HEK293 (cell line): ENCODE data around the gene CPNE5.

Experiments used
- CTCF ChIA-PET: fragments of 350-600 bp; formaldehyde crosslinking; extraction: SDS; loops from one replicate; lab custom pipeline; 2021; ENCODE audit warnings: antibody characterized with exemption; lab: Yijun Ruan, JAX
- POLR2A ChIA-PET: fragments of 300-600 bp; formaldehyde crosslinking; extraction: SDS; loops from one replicate; lab custom pipeline; 2020; ENCODE audit warnings: antibody characterized with exemption, inconsistent platforms; lab: Yijun Ruan, JAX
- H3K27ac ChIP-seq: fragments of 200-500 bp; sonication (Bioruptor generic); 2 replicates; pipeline ENCODE4 v1.5.1; 2014; ENCODE audit warnings: low read depth, low read length, control low read depth, inconsistent platforms; ENCODE audit errors: extremely low read depth
- H3K36me3 ChIP-seq, 2 experiments: fragments of 200-500 bp in 1 of 2; sonication (Bioruptor generic) in 1 of 2; 1 replicate in 1 of 2; 2 replicates in 1 of 2; pipeline ENCODE4 v1.5.1; 2014 to 2017; ENCODE audit warnings: inconsistent platforms in 2 of 2, low read length in 2 of 2; ENCODE audit not compliant: control insufficient read depth in 2 of 2, insufficient read depth in 1 of 2
- H3K4me1 ChIP-seq: fragments of 200-500 bp; sonication (Bioruptor generic); 2 replicates; pipeline ENCODE4 v1.5.1; 2014; ENCODE audit warnings: mild to moderate bottlenecking, low read length, inconsistent platforms; ENCODE audit not compliant: control insufficient read depth, insufficient read depth
- H3K4me3 ChIP-seq: 2 replicates; pipeline ENCODE4 v1.5.1; 2011; ENCODE audit warnings: low read depth, mild to moderate bottlenecking, control low read depth, low read length, moderate library complexity
- H3K9me3 ChIP-seq: fragments of 200-500 bp; sonication (Bioruptor generic); 2 replicates; pipeline ENCODE4 v1.5.1; 2014; ENCODE audit warnings: low read depth, low read length, inconsistent platforms; ENCODE audit not compliant: control insufficient read depth, insufficient read depth
- CTCF ChIP-seq: fragments of 450-650 bp; formaldehyde crosslinking; IDR thresholded peaks from 2 replicates; pipeline ENCODE4 v1.5.1; 2016; ENCODE audit warnings: missing biosample characterization, missing genetic modification characterization
- FEZF1 ChIP-seq: fragments of 450-650 bp; formaldehyde crosslinking; IDR thresholded peaks from 2 replicates; pipeline ENCODE4 v1.5.1; 2016; ENCODE audit warnings: missing biosample characterization, missing genetic modification characterization
- GLI2 ChIP-seq: fragments of 450-650 bp; formaldehyde crosslinking; IDR thresholded peaks from 2 replicates; pipeline ENCODE4; 2017; ENCODE audit warnings: missing biosample characterization, missing genetic modification characterization, low read depth, borderline replicate concordance
- SALL2 ChIP-seq: fragments of 450-650 bp; formaldehyde crosslinking; IDR thresholded peaks from 2 replicates; pipeline ENCODE4 v1.5.0; 2017; ENCODE audit warnings: missing biosample characterization, mild to moderate bottlenecking, missing genetic modification characterization, borderline replicate concordance
- ZBTB1 ChIP-seq: fragments of 450-650 bp; formaldehyde crosslinking; IDR thresholded peaks from 2 replicates; pipeline ENCODE4 v1.5.1; 2016; ENCODE audit warnings: missing biosample characterization, missing genetic modification characterization
- ZBTB26 ChIP-seq: fragments of 450-650 bp; formaldehyde crosslinking; optimal IDR thresholded peaks from 2 replicates; pipeline ENCODE3; 2016; ENCODE audit warnings: missing biosample characterization, mild to moderate bottlenecking, missing genetic modification characterization
- ZFP41 ChIP-seq: fragments of 450-650 bp; formaldehyde crosslinking; IDR thresholded peaks from 2 replicates; pipeline ENCODE4 v1.5.1; 2016; ENCODE audit warnings: missing biosample characterization, missing genetic modification characterization, borderline replicate concordance
- ZIC2 ChIP-seq: fragments of 450-650 bp; formaldehyde crosslinking; IDR thresholded peaks from 2 replicates; pipeline ENCODE4 v1.5.1; 2016; ENCODE audit warnings: missing biosample characterization, missing genetic modification characterization
- ZNF121 ChIP-seq: fragments of 450-650 bp; formaldehyde crosslinking; IDR thresholded peaks from 2 replicates; pipeline ENCODE4 v1.5.1; 2016; ENCODE audit warnings: missing biosample characterization, missing genetic modification characterization
- ZNF155 ChIP-seq: fragments of 450-650 bp; formaldehyde crosslinking; IDR thresholded peaks from 2 replicates; pipeline ENCODE4 v1.5.1; 2016; ENCODE audit warnings: missing biosample characterization, missing genetic modification characterization
- ZNF18 ChIP-seq: fragments of 450-650 bp; formaldehyde crosslinking; IDR thresholded peaks from 2 replicates; pipeline ENCODE4 v1.5.1; 2016; ENCODE audit warnings: missing biosample characterization, missing genetic modification characterization
- ZNF24 ChIP-seq: fragments of 450-650 bp; formaldehyde crosslinking; IDR thresholded peaks from 2 replicates; pipeline ENCODE4 v1.5.1; 2016; ENCODE audit warnings: missing biosample characterization, missing genetic modification characterization
- ZNF302 ChIP-seq: fragments of 450-650 bp; formaldehyde crosslinking; IDR thresholded peaks from 2 replicates; pipeline ENCODE4 v1.5.1; 2016; ENCODE audit warnings: missing biosample characterization, missing genetic modification characterization, low read depth
- ZNF341 ChIP-seq: fragments of 450-650 bp; formaldehyde crosslinking; IDR thresholded peaks from 2 replicates; pipeline ENCODE4; 2016; ENCODE audit warnings: low read depth, missing biosample characterization, missing genetic modification characterization
- ZNF394 ChIP-seq: fragments of 450-650 bp; formaldehyde crosslinking; IDR thresholded peaks from 2 replicates; pipeline ENCODE4 v1.5.1; 2016; ENCODE audit warnings: missing biosample characterization, missing genetic modification characterization, mild to moderate bottlenecking, moderate library complexity, borderline replicate concordance
- ZNF398 ChIP-seq: fragments of 450-650 bp; formaldehyde crosslinking; IDR thresholded peaks from 2 replicates; pipeline ENCODE4 v1.5.1; 2017; ENCODE audit warnings: missing biosample characterization, missing genetic modification characterization
- ZNF449 ChIP-seq: fragments of 450-650 bp; formaldehyde crosslinking; IDR thresholded peaks from 2 replicates; pipeline ENCODE4 v1.5.1; 2017; ENCODE audit warnings: missing biosample characterization, mild to moderate bottlenecking, missing genetic modification characterization, moderate library complexity
- ZNF596 ChIP-seq: fragments of 450-650 bp; IDR thresholded peaks from 2 replicates; pipeline ENCODE4 v1.5.0; 2018; ENCODE audit warnings: missing biosample characterization, mild to moderate bottlenecking, missing genetic modification characterization, moderate library complexity
- ZNF610 ChIP-seq: fragments of 450-650 bp; formaldehyde crosslinking; IDR thresholded peaks from 2 replicates; pipeline ENCODE4 v1.5.1; 2016; ENCODE audit warnings: missing biosample characterization, missing genetic modification characterization, borderline replicate concordance
- ZNF626 ChIP-seq: fragments of 450-650 bp; sonication (Bioruptor Pico); formaldehyde crosslinking; IDR thresholded peaks from 2 replicates; pipeline ENCODE4 v1.5.1; 2018; ENCODE audit warnings: missing biosample characterization, missing genetic modification characterization, inconsistent platforms
- ZNF664 ChIP-seq: fragments of 450-650 bp; formaldehyde crosslinking; IDR thresholded peaks from 2 replicates; pipeline ENCODE4 v1.5.1; 2016; ENCODE audit warnings: missing biosample characterization, missing genetic modification characterization
- ZNF785 ChIP-seq: fragments of 450-650 bp; formaldehyde crosslinking; IDR thresholded peaks from 2 replicates; pipeline ENCODE4 v1.5.1; 2016; ENCODE audit warnings: missing biosample characterization, missing genetic modification characterization
- ZNF837 ChIP-seq: fragments of 450-650 bp; formaldehyde crosslinking; IDR thresholded peaks from 2 replicates; pipeline ENCODE4 v1.5.1; 2016; ENCODE audit warnings: missing biosample characterization, missing genetic modification characterization

CPNE5 gene

GRCh38 chr6:36771145-36771544 lies 68.1 kb downstream of the CPNE5 start:
- H3K4me1 ChIP-seq = no peaks in the 10 kb centered on the region
- no peaks in the 10 kb centered on the region for H3K9me3 ChIP-seq
- H3K36me3 ChIP-seq = no peaks in the 10 kb centered on the region
- TF ChIP-seq ZNF24 (tag by site-specific recombination) = no peak
- TF ChIP-seq CTCF (tag by site-specific recombination) = no peak
- no peak for TF ChIP-seq ZNF341 (tag by site-specific recombination)
- no peak for TF ChIP-seq SALL2 (tag by site-specific recombination)
- no peak for TF ChIP-seq ZNF449 (tag by site-specific recombination)
- TF ChIP-seq ZNF596 (tag by site-specific recombination) = no peak
- no peak for TF ChIP-seq ZNF398 (tag by site-specific recombination)
- TF ChIP-seq ZNF302 (tag by site-specific recombination) = no peak
- TF ChIP-seq ZNF121 (tag by site-specific recombination) = no peak
- TF ChIP-seq ZNF626 (tag by site-specific recombination) = no peak
- TF ChIP-seq ZBTB1 = no peak
- no peak for TF ChIP-seq ZNF664 (tag by site-specific recombination)
- TF ChIP-seq ZNF155 (tag by site-specific recombination) = no peak
- no peak for TF ChIP-seq ZNF18 (tag by site-specific recombination)
- ChIA-PET POLR2A (no interaction called here), CTCF (interaction anchor here (0.6 to 13.1 kb wide), 5 partner anchors 11 to 247 kb away, joined by 3 to 298 read pairs (median 182); no protein-coding TSS in a partner anchor)
- H3K27ac ChIP-seq = no peak overlapping the region
- no peak overlapping the region for H3K4me3 ChIP-seq

GRCh38 chr6:36769676-36770499 lies 69.4 kb downstream of the CPNE5 start:
- Histone ChIP-seq H3K9me3 (no peaks in the 10 kb centered on the region), H3K36me3 (no peaks in the 10 kb centered on the region), H3K4me1 (no peaks in the 10 kb centered on the region), H3K4me3 (no peak overlapping the region), H3K27ac (no peak overlapping the region)
- POLR2A ChIA-PET = no interaction called here
- CTCF ChIA-PET = interaction anchor here (0.6 to 13.1 kb wide), 14 partner anchors 11 to 613 kb away, joined by 3 to 298 read pairs (median 8); partner anchors contain the start of genes C6orf89 and PPIL1
- TF ChIP-seq FEZF1 (tag by site-specific recombination) (no peak), ZNF610 (tag by site-specific recombination) (no peak), GLI2 (tag by site-specific recombination) (no peak), ZNF394 (tag by site-specific recombination) (no peak), ZNF449 (tag by site-specific recombination) (no peak), ZBTB26 (tag by site-specific recombination) (no peak), ZNF837 (no peak), ZIC2 (tag by site-specific recombination) (no peak), ZNF785 (tag by site-specific recombination) (no peak), ZFP41 (no peak)
